Measurements from ENCODE around the gene AURKAIP1.
A peak's percentile ranks its signal among the peaks of the same experiment; 100 is the strongest.

AURKAIP1 gene

GRCh38 chr1:1335283-1335682 is 39.7 kb downstream of the AURKAIP1 start:
- no peak for DNase-seq (ENCODE audit: low read depth in 2 of 3, low spot score in 1 of 3)

- no peak for DNase-seq (ENCODE audit: low read depth in 2 of 3, low spot score in 1 of 3)
Observed at GRCh38 chr1:1334835-1335234, 40.2 kb downstream of the AURKAIP1 start.

GRCh38 chr1:1333551-1334241 is 41.3 kb downstream of the AURKAIP1 start:
- DNase-seq (ENCODE audit: low read depth in 2 of 3, low spot score in 1 of 3) = no peak

- DNase-seq (ENCODE audit: low read depth in 2 of 3, low spot score in 1 of 3) = no peak
Observed at GRCh38 chr1:1332774-1333480, 42.1 kb downstream of the AURKAIP1 start.

- DNase-seq (ENCODE audit: low read depth in 2 of 3, low spot score in 1 of 3) = no peak
Observed at GRCh38 chr1:1332031-1332755, 42.8 kb downstream of the AURKAIP1 start.

GRCh38 chr1:1331068-1331965 is 43.7 kb downstream of the AURKAIP1 start, which contains the start of gene TAS1R3:
Gene TAS1R3, plus strand, starts transcription at chr1:1331280. Its CDS starts 66 bp downstream, at chr1:1331346.
- DNase-seq (ENCODE audit: low read depth in 2 of 3, low spot score in 1 of 3) = no peak

- no peak for DNase-seq (ENCODE audit: low read depth in 2 of 3, low spot score in 1 of 3)
Observed at GRCh38 chr1:1330366-1331067, 44.5 kb downstream of the AURKAIP1 start.

GRCh38 chr1:1329304-1330210 is 45.5 kb downstream of the AURKAIP1 start:
- no peak for DNase-seq (ENCODE audit: low read depth in 2 of 3, low spot score in 1 of 3)

GRCh38 chr1:1328254-1328653 is 46.8 kb downstream of the AURKAIP1 start:
- no peak for DNase-seq (ENCODE audit: low read depth in 2 of 3, low spot score in 1 of 3)

GRCh38 chr1:1327291-1327690 is 47.7 kb downstream of the AURKAIP1 start:
- DNase-seq (ENCODE audit: low read depth in 2 of 3, low spot score in 1 of 3) = no peak

- DNase-seq (ENCODE audit: low read depth in 2 of 3, low spot score in 1 of 3) = no peak
Observed at GRCh38 chr1:1326075-1326605, 48.9 kb downstream of the AURKAIP1 start.

GRCh38 chr1:1325288-1326074 is 49.5 kb downstream of the AURKAIP1 start:
- no peak for DNase-seq (ENCODE audit: low read depth in 2 of 3, low spot score in 1 of 3)

- DNase-seq (ENCODE audit: low read depth in 2 of 3, low spot score in 1 of 3) = peak; percentile 90 to 94 (median 93)
Observed at GRCh38 chr1:1324524-1325287, 50.3 kb downstream of the AURKAIP1 start, which contains the start of the genes CPTP and INTS11. Gene CPTP, plus strand, starts transcription at chr1:1324802. Its CDS starts 2,109 bp downstream, at chr1:1326911. Gene INTS11, minus strand, starts transcription at chr1:1324660. Its CDS starts 52 bp downstream, at chr1:1324608.

- DNase-seq (ENCODE audit: low read depth in 2 of 3, low spot score in 1 of 3) = no peak
Observed at GRCh38 chr1:1324084-1324523, 50.9 kb downstream of the AURKAIP1 start.

Measured in stimulated activated CD4-positive, alpha-beta T cell treated with anti-CD3 and anti-CD28 coated beads, Interleukin-12 subunit alpha, Interleukin-12 subunit beta, amount 100 ng/mL, for 48 hours (primary cell).